GM12892 (cell line): ENCODE results near the gene PHF11. TPM values are rescaled to one million over a fixed set of nuclear protein-coding genes. Genes with fewer than 3 reads are reported as not detected.
A peak's percentile ranks its signal among the peaks of the same experiment; 100 is the strongest.

Experiments
- DNase-seq: peaks from one replicate; pipeline ENCODE4 v3.0.0; 2011; ENCODE audit not compliant: insufficient read length
- FAIRE-seq: peaks from 2 replicates; lab custom pipeline; 2011; peaks lifted over from hg19 to GRCh38; lab: Jason Lieb, UNC
- POLR2A ChIP-seq: IDR thresholded peaks from 2 replicates; pipeline ENCODE4 v1.6.1; 2011; ENCODE audit warnings: low read depth, low read length, control low read depth
- POLR2AphosphoS5 ChIP-seq: IDR thresholded peaks from 2 replicates; pipeline ENCODE4 v1.6.1; 2011; ENCODE audit warnings: low read depth, low read length, control low read depth
- TAF1 ChIP-seq: IDR thresholded peaks from 2 replicates; pipeline ENCODE4 v1.6.1; 2011; ENCODE audit warnings: low read depth, mild to moderate bottlenecking, control low read depth, low read length, borderline replicate concordance
- polyA plus RNA-seq: library from polyadenylated mRNA; unstranded; fragments of >200 nt; gene quantifications from one replicate; pipeline ENCODE4 v1.2.1, GENCODE V29; 2012; ENCODE audit warnings: missing spikeins, inconsistent platforms; ENCODE audit not compliant: missing spikeins

PHF11 gene
- 46.5 TPM for polyA plus RNA-seq

- DNase-seq, result peak; percentile 67
- peak; percentile 92 for FAIRE-seq
- TF ChIP-seq POLR2A (peak; percentile 78; the same call in 1 of the 2 replicates), POLR2AphosphoS5 (peak; percentile 62; the same call in 1 of the 2 replicates), TAF1 (peak; percentile 61; the same call in 1 of the 2 replicates)
Observed at GRCh38 chr13:49495783-49496762, at the start of gene PHF11. Gene PHF11, plus strand, starts transcription at chr13:49495953. Its CDS starts 49 bp downstream, at chr13:49496002.

GRCh38 chr13:49446473-49446872 lies 49.3 kb upstream of the PHF11 start:
- no peak for FAIRE-seq
- no peak for DNase-seq
- no peak for TF ChIP-seq POLR2A
- no peak for TF ChIP-seq POLR2AphosphoS5
- no peak for TF ChIP-seq TAF1

GRCh38 chr13:49448753-49449152 lies 47.0 kb upstream of the PHF11 start:
- DNase-seq, result no peak
- FAIRE-seq, result no peak
- no peak for TF ChIP-seq TAF1
- no peak for TF ChIP-seq POLR2AphosphoS5
- TF ChIP-seq POLR2A, result no peak

GRCh38 chr13:49450105-49450819 lies 45.5 kb upstream of the PHF11 start:
- DNase-seq (no peak), FAIRE-seq (peak; percentile 9)
- no peak for TF ChIP-seq POLR2A

- FAIRE-seq, result no peak
- DNase-seq, result no peak
- TF ChIP-seq TAF1, result no peak
Observed at GRCh38 chr13:49452725-49453457, 42.9 kb upstream of the PHF11 start.

- no peak for FAIRE-seq
Observed at GRCh38 chr13:49453465-49453864, 42.3 kb upstream of the PHF11 start.

GRCh38 chr13:49454388-49455006 lies 41.3 kb upstream of the PHF11 start:
- TF ChIP-seq POLR2A (no peak), TAF1 (no peak), POLR2AphosphoS5 (no peak)
- no peak for DNase-seq
- peak; percentile 79 for FAIRE-seq

More at GRCh38 chr13:49453465-49453864, 42.3 kb upstream of the PHF11 start:
- no peak for DNase-seq
- TF ChIP-seq TAF1 (no peak), POLR2AphosphoS5 (no peak), POLR2A (no peak)

GRCh38 chr13:49455007-49455398 lies 40.8 kb upstream of the PHF11 start:
- FAIRE-seq, result peak; percentile 33
- DNase-seq, result no peak
- no peak for TF ChIP-seq POLR2A
- TF ChIP-seq POLR2AphosphoS5, result no peak
- TF ChIP-seq TAF1, result no peak

- TF ChIP-seq TAF1, result no peak
- no peak for TF ChIP-seq POLR2AphosphoS5
- TF ChIP-seq POLR2A, result no peak
- FAIRE-seq (no peak), DNase-seq (no peak)
Observed at GRCh38 chr13:49456156-49456555, 39.6 kb upstream of the PHF11 start.

GRCh38 chr13:49457221-49457620 lies 38.5 kb upstream of the PHF11 start:
- DNase-seq, result no peak
- no peak for TF ChIP-seq POLR2A
- no peak for TF ChIP-seq POLR2AphosphoS5
- TF ChIP-seq TAF1, result no peak
- FAIRE-seq, result no peak

GRCh38 chr13:49459580-49459979 lies 36.2 kb upstream of the PHF11 start:
- no peak for TF ChIP-seq POLR2A
- no peak for TF ChIP-seq POLR2AphosphoS5
- TF ChIP-seq TAF1, result no peak
- DNase-seq, result no peak
- FAIRE-seq, result no peak
